GM19372 (cell line): ENCODE measurements around the gene TKFC.
A peak's percentile ranks its signal among the peaks of the same experiment; 100 is the strongest.

ENCODE experiments used
- ATAC-seq: cut with Tn5 transposase; IDR thresholded peaks from one replicate; pipeline ENCODE4 v1.9.1; 2021; ENCODE audit warnings: mild to moderate bottlenecking, low read depth, moderate library complexity; ENCODE audit not compliant: unreplicated experiment

The TKFC gene

DNA sequence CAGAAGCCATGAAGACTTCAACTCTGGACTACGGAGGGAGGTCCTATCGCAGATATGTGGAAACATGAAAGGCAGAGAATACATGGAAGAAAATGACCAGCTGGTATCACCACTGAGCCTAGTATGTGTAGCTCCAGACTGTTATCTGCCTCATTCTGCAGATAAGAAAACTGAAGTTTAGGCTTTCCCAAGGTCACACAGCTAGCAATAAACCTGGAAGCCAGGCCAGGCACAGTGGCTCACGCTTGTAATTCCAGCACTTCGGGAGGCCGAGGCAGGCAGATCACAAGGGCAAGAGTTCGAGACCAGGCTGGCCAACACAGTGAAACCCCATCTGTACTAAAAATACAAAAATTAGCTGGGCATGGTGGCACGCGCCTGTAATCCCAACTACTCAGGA lies 22.3 kb upstream of the TKFC start:
- ATAC-seq: no peak

DNA sequence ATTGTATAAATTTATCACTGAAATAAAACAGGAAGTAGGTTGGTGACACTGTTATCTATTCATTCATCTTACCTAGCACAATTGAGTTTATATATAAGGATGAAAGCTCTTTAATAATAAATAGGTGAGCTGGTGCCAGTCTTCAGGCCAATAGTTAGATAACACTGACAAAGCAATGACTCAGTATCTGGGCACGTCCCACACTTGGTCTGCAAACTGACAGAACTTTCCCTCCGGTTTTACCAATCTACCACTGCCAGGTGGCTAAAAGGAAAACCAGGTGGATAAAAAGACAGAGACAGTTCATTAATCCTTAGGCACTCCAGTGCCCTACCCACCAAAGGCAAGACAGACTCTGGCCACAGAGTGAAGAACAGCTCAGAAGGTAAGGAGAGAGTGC lies 17.8 kb upstream of the TKFC start:
- ATAC-seq: no peak

DNA sequence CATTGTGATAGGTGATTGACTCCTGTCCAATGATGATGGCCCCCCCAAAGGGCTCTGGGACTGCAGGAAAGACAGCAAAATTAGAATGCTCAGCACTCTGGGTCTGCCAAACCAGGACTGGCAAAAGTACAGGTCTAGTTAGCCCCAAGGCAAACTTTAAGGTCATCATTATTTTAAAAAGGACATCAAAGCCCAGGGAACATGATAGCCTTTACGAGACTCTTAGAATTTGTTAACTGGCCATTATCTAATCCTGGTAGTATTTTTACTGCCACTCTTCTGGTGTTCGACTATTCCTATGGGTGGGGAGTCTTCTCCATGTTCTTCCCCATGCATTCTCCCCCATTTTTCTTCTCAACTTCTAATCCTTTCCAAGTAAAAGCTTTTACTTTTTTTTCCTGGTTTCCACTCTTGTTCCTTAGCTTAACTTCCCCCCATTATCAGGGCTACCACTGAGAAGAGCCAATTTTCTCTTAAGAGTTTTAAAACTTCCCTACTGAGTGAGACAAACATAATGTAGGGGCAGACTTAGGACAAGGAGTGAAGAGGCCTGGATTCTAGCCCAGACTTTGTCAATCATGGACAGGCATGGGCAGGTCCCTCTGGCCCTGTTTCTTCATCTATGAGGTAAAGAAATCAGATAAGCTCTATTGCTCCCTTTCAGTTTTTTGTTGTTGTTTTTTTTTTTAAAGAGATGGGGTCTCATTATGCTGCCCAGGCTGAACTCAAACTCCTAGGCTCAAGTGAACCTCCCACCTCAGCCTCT lies 7.2 kb upstream of the TKFC start:
- ATAC-seq: no peak

DNA sequence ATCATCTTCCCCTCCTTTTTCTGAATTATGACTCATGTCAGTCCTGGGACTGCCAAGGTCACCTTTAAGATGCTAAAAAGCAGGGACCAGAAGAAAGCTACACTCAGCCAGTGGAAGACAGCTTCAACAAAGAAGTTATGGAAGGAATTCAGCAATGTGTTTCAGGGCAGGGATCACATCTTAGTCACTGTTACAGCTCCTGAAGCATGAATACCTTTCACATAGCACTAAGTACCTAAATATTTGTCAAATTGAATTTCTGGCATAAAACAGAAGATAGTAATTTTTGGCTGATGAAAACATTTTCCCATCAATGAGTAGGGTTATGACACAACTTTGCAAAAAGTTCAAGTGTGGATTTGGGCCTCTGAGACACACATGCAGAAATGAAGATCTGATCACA lies 5.4 kb upstream of the TKFC start:
- no peak for ATAC-seq

DNA sequence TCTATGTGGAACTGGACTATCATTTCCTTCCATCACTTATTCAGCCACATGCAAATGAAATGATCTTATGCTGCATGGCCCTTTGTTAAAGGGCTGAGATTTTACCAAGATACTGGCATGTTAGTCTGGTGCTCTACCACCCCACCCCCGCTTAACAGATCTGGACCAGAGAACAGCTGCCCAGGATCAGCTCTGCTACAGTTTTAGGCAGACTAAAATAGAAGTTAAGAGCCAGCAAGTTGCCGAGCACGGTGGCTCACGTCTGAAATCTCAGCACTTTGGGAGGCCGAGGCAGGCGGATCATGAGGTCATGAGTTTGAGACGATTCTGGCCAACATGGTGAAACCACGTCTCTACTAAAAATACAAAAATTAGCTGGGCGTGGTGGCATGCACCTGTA lies 4.7 kb upstream of the TKFC start:
- no peak for ATAC-seq

DNA sequence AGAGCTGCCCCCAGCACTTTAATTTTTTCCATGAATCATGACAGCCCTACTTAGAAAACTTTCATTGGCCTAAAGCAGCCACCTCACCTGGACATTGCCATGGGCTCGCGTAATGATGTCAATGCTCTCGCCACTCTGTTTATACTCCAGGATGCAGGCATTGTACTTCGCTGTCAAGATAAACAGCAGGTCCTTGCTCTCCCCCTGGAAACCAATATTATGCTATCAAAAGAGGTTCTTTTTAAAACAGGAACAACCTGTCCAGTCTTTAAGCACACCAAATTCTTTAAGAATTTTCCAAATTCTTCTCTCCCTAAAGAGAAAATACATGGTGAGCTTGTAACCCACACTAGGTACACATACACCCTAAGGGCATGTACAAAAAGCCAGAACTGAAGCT lies 3.2 kb upstream of the TKFC start:
- ATAC-seq: no peak

DNA sequence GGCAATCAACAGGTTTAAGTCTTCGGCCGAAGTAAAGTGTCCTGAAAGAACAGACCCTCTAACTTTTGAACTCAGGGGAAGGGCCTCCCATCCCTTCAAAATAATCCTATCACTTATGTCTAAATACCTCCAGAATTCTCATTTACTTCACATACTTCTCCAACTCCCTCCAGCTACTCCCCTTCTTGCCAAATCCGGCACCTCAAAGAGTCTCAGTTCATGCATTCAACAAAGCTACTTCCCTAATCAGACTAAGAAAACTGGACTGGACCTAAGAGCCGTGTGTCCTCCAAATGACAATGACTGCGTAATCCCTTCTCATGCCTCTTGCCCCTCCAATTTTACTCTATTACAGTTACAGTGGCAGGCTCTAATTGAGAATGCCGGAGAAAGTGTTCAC lies 1.4 kb upstream of the TKFC start:
- ATAC-seq: no peak

DNA sequence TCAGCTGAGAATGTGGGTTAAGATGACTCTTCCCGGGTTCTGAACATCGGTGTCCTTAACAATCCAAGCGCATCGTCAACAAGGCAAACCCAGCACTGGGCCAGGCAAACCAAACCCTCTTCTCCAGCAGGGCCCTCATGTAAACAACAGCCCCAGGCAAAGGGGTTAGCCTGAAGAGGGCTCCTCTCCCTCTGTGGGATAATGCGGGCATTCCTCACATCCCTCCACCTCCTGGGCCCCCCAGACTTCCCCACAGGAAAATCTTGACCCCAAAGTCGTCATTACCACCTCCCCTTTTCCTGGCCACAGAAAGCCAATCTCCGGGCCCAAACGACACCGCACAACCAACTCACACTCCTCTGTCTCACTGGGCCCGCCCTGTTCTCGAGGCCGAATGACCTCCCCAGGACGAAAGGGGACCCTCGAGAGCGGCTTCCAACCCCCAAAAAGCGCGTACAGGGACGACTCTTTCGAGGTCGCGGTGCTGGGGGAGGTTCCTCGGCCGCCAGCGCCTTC lies 689 bp upstream of the TKFC start:
- no peak for ATAC-seq

DNA sequence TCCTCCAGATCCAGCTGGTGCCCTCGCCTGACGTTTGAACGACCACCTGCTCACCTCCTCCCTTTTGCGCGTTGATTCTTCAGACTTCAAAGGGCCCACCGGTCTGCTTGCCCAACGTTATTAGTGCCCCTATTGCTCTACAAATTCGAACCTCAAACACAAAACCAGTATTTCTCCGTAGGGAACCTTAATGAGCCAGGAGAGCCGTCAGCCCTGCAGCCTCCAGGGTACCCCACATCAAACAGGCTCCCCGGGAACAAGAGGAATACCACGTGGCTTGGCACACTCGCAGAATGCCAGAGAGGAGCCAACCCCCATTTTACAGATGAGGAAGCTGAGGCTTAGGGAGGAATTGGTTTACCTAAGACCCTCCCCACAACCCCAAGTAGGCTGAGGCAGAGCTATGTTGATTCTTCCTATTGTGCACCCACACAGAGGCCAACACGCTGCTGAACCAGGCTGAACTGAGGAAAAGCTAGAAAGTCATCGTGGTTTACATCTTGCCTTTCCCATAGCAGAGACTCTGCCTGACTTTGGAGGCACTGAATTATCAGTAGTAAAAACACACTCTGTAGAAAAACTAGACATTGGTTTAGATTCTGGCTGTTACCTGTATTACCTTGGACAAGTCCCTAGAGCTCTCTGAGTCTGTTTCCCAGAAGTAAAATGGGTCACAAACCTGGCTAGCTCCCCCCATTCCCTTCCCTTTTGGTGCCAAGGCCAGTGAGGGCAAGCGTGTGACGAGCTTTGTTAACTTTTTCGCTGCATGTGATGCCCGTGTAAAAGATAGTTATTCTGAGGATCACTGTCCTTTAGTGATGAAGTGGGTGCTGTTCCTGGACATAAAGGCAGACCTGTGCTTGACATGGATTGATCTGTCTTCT lies 764 bp downstream of the TKFC start:
- ATAC-seq: no peak

DNA sequence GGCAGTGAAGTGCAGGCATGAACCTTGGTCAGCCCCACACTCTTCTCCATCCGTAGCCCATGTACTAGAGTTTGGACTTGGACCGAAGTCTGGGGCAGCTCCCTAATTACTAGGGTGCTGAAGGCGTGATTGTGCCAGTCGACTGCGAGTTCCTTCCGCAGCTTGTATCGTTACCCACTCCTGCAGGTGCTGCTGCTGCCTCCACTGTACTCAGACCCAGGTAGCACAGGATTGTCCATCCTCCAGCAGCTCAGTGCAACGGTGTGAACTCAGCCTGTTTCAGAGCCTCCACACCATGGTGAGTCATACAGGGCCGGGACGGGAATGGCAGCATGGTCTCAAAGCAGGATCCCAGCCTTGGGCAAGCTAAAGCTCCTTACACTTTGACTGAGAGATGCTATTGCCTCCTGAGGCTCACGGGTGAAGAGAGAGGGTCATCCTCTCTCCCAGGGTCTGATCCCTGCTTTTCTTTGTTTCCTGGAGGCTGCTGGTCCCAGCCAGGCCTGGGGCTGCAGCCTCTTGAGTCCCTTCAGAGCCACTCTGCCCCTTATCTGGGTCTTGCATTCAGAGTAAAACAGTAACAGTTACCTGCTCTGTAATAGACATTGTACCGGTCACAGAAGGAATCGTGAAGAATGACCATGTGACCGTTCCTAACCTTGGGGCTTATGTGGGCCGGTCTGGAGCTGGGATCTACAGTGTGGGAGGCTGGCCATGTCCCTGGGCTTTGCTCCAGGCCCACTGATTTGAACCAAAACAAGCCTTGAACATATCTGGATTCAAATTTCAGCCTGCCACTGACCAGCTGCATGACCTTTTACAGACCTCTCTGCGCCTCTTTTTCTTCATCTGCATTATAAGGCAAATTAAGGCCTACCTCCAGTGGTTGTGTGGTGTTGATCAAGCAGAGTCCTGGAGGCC lies 1.7 kb downstream of the TKFC start:
- no peak for ATAC-seq

DNA sequence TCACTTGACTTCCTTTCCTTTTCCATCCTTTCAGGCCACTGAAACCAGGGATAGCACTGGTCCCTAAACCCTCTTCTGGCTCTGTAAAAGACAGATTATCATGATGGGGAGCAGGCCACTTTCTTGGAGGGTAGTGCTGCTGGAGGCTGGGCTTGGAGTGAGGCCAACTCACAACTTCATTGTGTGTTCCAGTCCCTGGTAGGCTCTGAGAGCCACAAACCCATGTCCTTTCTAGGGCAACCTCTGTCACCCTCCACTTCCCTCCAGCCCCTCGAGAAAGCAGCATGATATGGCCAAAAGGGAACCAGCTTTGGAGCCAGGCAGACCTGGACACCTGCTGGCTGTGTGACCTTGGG lies 2.3 kb downstream of the TKFC start:
- no peak for ATAC-seq

DNA sequence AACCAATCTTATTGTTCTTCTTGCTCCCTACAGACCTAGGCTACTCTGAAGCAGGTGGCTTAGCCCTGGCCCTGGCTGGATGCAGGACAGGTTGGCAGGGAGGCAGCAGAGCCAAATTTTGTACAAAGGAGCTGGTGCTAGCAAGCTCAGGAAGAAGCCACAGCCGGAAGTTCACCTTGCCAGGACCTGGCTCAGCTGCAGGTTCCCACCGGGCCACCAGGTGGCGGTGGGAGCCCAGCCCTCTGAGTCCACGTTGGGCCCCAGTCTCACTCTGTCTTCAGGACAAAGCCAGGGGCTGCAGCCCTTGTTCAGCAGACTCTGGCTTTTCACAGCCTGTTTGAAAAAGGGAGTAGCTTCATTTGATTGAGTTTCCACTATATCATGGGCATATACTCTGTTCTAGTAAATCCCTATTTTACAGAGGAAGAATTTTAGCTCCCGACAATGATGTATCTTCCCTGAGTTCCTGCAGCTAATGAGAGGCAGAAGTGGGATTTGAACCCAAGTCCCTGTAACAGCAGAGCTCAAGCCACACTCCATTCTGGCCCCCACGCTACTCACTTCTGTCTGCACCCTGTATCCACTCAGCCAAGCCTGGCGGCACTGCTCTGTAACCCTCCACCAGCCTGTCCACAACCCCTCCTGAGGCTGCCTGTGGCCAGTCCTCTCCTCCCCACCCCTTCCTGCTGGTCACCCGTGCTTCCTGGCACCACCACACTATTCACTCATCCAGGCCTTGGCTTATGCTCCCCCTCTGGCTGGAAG lies 3.3 kb downstream of the TKFC start:
- ATAC-seq: peak; percentile 49

DNA sequence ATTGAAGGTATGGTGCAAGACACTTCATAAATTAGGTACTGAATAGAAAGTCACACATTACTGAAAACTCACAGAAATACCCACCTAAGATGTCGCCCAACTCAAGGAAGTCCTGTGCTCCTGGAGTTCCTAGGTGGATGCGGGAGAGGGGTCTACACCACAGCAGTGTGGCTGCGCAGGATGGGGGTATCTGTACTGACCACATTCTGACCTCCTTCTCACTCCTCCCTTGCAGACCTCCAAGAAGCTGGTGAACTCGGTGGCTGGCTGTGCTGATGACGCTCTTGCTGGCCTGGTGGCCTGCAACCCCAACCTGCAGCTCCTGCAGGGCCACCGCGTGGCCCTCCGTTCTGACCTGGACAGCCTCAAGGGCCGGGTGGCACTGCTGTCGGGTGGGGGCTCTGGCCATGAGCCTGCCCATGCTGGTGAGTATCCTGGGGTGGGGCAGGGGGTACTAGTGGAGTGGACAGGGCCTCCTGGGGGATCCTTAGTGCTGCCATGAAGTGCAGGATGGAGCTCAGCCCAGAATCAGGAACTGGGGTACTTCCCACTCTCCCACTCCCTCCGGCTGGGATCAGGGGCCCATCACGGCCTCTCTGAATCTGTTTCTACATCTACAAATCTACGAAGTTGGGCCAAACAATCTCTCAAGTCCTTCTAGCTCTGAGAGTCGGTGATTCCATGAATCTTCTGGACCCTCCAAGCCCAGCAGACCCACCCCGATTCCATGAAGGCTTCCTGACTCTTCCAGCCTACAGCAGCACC lies 4.9 kb downstream of the TKFC start:
- ATAC-seq: no peak

DNA sequence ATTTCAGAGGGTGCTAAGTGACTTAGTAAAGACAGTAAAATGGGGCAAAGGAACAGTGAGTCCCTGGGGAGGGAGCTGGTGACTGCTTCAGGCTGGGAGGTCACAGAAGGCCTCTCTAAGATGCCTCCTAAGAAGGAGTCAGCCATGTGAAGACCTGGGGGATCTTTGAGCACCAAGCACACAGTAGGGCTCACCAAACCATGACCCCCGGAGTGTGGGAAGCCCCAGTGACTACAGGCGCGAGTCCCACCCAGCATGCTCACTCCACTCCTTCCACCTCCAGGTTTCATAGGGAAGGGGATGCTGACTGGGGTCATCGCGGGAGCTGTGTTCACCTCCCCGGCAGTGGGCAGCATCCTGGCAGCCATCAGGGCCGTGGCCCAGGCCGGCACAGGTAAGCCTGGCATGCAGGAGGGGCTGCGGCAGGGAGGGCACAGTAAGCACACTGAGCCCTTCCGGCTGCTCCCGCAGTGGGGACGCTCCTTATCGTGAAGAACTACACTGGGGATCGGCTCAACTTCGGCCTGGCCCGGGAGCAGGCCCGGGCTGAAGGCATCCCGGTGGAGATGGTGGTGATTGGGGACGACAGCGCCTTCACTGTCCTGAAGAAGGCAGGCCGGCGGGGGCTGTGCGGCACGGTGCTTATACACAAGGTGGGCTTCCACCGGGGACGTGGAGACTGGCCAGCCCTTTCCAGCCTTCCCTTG lies 5.9 kb downstream of the TKFC start:
- no peak for ATAC-seq

DNA sequence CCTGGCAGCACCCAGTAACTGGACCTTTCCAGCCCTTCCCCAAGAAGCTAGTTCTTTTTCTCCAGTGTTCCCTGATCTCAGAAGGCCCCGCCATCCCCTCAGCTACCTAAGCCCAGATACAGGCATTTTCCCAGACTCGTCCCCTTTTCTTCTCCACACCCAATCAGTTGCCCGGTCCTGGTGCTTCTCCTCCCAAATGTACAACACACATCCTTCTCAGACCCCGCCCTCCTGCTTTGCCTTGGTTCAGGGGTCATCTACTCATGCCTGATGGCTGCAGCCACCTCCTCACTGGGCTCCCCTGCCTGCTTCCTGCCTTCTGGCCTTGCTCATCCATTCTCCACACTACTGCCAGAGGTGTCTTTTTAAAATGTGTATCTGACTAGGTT lies 6.5 kb downstream of the TKFC start:
- no peak for ATAC-seq

DNA sequence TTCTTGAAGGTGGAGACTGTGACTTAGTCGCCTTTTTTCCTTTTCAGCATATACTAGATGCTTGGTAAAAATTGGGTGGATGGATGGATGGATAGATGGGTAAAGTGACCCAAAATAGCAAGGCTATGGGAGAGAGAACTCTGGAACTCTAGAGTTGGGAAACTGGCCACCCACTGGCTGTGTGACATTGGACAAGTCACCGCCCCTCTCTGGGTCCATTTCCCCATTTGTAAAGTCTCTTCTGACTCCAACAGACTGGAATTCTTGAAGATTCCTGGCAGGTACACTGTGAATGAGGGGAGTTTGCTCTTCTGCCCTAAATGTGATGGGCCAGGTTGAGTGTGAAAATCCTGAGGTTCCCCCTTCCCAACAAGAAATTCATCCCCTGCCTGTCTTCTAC lies 8.0 kb downstream of the TKFC start:
- ATAC-seq: no peak

DNA sequence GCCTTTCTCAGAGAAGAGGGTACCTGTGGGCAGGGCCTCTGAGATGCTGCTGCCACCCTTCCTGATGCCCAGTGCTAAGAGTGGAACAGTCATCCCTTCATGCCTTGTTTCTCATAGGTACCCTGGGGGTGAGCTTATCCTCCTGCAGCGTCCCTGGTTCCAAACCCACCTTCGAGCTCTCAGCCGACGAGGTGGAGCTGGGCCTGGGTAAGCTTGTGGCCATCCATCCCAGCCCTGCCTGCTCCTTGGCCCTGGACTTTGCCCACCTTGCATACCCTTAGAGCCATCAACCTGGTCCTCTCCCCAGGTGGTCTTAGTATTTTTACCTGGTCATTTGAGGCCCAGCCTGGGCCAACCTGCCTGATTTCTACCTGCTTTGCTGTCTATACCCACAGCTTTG lies 8.7 kb downstream of the TKFC start:
- no peak for ATAC-seq

DNA sequence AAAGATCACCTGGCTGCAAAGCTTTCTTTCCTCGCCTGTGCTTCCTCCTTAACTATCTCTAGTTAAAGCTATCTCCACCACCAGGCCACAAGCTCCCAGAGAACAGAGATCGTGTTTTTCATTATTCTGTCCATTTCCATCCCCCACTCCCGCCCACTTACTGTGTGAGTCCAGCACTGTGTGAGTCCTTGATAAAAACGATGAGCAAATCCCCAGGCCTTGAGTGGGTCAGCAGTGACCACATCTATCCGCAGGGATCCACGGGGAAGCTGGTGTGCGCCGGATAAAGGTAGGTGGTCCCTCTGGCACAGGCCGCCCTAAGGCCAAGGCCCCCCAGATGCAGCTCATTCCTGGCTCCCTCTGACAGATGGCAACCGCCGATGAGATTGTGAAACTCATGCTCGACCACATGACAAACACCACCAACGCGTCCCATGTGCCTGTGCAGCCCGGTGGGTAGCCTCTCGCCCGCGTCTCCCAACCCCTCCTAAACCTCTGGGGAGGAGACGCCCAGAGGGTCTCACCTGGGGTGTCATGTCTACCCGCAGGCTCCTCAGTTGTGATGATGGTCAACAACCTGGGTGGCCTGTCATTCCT lies 9.3 kb downstream of the TKFC start:
- ATAC-seq: no peak
